Kasumi-1 (cell line): ENCODE results near the gene BLVRB.
"Not testable (repeated sequence)": the region's sequence is repeated elsewhere in the genome, so short reads cannot be mapped to it uniquely, and the experiment has no call there.

ENCODE experiments used
- DNase-seq, 2 experiments: peaks; one replicate each; lab custom pipeline; 2025; lab: John Stamatoyannopoulos, UW

BLVRB gene

DNA sequence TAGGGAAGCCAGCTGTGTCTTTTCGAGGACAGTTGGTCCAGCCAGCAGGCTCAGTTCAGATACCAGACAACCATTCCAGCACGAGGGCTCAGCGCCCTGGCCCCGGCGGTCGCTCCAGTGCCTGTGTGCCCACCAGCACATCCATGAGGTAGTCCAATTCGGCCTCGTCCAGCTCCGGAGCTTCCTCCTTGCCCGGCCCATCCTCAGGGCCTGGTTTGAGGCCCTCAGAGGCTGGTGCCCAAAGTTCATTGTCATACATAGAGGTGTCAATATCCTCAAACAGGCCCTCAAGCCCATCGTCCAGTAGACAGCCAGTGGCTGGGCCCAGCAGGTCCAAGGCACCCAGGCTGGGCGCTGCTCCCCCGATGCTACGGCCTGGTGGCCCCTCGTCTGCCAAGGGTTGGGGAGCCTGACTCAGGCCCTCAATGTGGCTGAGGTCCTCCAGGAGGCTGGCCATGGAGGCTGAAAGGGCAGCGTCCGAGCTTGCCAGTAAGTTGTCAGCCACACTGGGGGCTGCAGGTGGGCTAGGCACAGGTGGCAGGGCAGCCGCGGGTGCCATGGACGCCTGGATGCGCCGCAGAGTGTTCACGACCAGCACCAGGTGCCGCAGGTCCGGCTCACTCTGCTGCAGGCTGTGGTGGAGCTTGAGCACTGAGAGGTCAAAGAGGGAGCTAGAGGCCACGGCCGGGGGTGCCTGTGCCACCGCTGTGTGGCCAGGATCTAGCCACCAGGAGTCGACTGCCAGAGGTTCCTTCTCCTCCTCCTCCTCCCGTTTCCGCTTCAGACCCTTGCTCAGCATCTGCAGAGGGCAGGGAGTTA, 42.6 kb downstream of the BLVRB start:
- DNase-seq = no peak

DNA sequence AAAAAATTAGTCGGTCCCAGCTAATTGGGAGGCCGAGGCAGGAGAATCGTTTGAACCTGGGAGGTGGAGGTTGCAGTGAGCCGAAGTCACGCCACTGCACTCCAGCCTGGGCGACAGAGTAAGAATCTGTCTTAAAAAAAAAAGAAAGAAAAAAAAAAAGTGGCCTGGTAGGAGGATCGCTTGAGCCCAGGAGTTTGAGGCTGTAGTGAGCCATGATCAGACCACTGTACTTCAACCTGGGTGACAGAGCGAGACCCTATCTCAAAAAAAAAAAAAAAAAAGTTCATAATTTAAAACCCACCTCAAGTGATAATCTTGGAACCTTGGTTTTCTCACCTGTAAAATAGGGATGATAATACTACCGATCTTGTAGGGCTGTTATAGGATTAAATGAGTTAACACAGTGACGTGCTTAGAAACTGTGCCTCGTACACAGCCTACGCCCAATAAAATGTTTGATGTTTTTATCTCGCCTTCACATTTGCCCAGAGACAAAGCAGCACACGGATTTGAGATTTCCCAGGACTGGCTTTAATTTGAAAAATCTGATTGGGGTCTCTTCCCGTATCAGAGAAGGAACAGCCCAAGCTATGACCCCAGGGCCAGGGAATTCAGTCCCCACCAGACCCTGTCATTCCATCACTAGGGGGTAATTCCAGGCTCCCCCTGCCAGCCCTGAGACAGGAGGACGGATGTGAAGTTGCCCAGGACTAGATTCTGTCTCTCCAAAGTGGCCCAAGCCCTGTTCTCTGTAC, 43.4 kb downstream of the BLVRB start:
- DNase-seq = no peak

DNA sequence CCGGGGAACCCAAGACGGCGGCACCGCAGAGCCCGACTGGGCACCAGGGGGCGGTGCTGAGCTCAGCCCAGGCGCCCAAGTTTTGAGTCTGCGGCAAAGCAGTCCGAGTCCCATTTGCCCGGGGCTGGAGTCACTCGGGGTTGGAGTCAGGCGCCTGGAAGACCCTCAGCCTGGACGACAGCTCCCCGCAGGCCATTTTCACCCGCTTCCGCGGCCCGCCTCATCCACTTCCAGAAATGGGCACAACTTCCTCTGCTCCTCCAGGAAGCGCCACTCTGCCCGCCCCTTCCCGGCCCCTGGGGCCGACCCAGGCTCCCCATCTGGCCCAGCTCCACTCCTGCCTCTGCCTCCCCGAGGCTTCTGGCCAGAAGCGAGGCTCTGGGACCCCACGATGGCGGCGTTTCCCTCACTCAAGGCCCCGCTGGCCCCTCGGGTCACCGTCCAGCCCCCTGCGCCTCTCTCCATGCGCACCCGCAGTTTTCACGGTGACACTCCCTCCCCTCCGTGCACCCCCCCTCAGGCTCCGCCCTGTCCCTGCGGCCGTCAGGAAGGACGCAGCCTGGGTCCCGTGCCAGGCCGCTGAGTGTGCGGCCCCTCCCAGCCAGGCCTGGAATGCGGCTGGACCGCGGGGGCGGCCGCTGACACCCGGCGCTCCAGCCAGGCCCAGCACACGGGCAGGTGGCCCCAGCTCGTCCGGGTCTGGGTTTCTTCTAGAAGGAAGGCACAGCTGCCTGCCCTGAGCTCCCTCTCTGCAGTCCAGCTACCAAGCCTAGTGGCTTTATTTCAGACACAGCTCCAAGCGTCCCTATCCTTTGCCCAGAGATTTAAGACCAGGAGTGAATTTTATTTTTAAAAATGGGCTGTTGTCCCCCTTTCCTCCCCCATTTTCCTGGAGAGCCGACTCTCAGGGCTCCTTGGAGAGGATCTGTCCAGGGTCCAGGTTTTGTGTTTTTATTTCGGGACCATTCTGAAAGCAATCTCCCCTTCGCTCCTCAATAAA, 44.5 kb downstream of the BLVRB start:
- DNase-seq = peak; percentile 72 to 76

DNA sequence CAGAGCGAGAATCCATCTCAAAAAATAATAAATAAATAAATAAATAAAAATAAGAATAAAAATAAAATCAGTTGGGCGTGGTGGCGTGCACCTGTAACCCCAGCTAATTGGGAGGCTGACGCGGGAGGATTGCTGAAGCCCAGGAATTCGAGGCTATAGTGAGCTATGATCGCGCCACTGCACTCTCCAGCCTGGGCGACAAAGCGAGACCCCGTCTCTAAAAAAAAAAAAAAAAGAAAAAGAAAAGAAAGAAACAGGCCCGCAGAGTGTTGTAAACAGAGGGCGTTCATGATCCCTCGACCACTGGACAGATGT, 45.1 kb downstream of the BLVRB start:
- DNase-seq = no peak

DNA sequence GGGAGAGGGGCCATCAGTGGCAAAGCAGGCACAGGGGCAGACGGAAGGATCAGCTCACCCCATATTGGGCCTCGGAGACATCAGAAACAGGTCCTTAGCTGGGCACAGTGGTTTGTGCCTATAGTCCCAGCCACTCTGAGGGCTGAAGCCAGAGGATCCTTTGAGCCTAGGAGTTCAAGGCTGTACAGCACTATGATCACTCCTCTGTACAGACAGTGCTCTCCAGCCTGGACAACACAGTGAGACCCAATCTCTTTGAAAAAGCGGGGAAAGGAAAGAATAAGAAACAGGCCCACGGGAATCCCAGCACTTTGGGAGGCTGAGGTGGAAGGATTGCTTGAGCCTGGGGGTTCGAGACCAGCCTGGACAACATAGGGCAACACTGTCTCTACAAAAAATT, 45.8 kb downstream of the BLVRB start:
- DNase-seq = no peak

DNA sequence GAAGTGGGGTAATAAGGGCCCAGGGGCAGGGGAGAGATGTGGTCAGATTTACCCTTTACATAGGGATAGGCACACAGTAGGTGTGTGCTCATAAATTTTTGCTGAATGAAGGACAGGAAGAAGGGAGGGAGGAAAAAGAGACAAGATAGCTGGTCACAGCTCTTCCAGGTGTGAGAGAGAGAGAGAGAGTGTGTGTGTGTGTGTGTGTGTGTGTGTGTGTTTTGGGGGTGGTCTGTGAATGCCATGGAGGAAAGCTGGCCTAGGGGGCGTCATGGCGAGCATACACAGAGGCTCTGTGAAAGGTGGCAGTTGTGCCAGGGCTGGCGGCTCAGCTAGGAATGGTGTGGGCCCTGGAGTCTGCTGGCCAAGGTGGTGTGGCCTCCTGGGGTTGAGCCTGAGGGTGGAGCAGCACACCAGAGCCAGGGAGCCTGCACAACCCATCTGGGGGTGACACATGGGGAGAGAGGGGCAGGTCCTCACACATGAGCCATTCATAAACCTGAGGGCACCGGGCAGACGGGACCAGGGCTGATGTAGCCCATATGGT, 46.4 kb downstream of the BLVRB start:
- no peak for DNase-seq

DNA sequence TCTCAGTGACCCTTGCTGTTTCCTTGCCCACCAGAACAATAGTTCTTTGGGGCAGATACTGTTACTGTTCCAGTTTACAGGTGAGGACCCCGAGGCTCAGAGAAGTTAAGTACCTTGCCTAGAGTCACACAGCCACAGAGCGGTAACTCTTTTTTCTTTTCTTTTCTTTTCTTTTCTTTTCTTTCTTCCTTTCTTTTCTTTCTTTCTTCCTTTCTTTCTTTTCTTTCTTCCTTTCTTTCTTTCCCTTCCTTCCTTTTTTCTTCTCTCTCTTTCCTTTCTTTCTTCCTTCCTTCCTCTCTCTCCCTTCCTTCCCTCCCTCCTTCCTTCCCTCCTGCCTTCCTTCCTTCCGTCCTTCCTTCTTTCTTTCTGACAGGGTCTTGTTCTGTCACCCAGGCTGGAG, 47.5 kb downstream of the BLVRB start:
- DNase-seq = no peak

DNA sequence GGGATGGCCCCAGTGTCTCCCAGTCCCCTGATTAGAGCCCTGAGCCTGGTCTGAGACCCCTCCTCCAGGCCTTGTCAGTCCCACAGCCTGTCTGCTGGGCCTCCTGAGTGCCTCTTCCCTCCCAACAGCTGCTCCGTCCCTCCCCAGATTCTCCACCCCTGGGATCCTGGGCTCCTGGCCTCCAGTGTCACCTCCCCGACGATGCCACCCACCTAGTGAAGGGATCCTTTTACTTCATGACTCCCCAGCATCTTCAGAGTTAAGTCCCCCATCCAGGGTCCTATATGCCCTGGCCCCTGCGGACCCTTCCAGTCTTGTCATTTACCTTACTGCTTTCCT, 47.9 kb downstream of the BLVRB start:
- DNase-seq = no peak

DNA sequence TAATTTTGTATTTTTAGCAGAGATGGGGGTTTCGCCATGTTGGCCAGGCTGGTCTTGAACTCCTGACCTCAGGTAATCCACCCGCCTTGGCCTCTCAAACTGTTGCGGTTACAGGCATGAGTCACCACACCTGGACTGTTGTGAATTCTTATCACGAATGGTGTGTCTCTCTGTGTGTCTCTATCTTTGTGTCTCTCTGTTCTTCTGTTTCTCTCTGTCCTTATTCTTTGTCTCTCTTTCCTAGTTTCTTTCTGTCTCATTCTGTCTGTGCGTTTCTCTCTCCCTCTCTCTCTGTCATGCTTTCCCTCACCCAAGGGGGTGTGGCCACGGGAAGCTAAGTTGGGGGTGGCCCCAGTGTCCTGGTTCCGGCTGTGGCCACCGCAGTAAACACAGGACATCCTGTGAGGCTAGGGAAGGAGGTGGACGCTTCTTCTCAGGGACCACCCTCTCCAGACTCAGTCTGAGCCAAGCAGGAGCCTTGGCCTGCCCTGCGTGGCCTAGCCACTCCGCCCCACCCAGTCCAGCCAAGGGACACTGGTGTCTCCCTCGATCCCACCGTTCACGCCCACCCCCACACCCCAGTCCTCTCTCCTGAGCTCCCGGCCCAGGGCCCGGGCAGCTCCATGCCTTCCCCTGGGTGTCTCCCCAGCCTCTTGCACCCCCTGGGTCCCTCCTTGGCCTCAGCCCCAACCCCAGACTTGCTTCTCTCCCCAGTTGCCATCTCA, 48.5 kb downstream of the BLVRB start:
- peak; percentile 15 to 21 for DNase-seq

DNA sequence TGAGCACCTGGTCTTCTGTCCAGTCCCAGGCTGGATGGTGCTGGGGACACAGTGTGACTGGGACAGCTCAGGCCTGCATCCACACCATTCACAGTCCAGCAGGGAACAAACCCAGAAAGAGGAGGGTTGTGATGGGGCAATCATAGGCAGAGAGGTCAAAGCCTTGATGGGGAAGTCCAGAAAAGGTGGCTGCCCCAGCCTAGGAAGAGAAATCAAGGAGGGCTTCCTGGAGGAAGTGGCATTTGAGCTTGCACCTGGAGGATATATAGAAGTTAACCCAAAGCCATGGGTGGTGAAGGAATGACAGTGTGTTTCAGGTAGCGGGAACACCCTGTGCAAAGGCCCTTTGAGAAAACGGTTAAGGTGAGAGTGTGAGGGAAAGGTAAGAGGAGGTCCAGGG, 49.8 kb downstream of the BLVRB start:
- no peak for DNase-seq

DNA sequence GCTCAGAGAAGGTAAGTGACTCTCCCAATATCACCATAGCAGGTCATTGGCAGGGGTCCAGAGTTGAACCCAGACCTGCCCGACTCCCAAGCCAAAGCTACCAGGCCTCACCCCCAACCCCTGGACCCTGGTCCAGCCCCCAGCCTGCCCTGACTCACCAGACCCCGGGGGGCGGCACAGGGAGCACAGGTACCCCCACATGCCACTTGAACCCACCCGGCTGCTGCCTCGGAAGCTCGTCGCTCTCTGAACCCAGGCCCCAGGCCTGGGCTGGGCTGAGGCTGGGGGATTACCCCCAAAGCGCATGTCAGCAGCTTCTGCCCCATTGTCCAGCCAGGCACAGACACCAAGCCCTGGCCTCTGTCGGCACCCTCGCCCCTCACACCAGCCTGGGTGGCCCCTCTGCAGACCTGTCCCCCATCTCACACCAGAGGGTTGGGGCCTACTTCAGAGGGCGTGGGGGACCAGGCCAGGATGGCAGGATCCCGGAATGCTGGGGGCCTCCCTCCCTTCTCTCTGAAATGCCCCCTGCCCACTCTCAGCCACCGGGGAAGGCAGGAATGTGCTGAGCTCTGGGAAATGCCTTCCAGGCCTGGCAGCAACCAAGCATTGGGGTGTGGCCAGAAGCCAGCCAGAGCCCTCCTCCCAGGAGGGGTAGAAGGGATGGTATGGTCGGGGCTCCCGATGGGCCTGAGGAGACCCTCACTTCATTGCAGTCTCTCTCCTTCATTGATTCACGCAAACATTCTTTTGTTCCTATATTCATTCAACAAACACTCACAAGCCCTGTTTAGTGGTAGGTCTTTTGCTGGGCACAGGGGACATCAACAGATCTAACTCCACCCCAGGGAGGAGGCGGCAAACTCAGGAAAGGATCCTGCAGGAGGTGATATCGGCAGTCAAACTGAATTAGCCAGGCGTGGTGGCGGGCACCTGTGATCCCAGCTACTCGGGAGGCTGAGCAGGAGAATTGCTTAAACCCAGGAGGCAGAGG, 50.7 kb downstream of the BLVRB start:
- no peak for DNase-seq

DNA sequence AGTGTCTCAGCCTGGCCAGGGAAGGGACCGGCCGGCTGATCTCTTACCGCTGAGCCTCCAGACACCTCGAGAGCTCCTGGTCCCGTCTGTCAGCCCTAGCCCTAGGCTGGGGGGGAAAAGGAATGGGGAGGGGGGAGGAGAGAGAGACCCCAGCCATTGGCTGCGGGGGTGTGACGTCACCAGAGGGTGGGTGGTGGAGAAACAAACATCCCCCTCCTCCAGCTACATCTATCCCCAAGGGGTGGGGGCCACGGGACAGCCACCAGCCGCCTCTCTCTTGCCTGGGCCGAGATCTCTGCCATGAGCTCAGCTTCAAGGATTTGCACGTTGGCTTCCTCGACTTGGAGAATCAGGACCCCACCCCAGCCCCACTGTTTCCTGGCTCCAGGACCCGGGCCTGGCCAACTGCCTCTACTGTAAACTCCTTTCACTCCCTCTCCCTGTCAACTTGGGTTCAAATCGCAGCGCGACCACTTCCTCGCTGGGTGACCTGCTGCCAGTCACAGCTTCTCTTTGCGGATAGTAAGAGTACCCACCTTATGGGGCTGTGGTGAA, 52.2 kb downstream of the BLVRB start, which contains the start of gene PRX:
TSS of gene PRX (minus strand) at position 88 of the 555 bp plus-strand sequence. CDS start 5,446 bp downstream, outside the sequence.
- no peak for DNase-seq

DNA sequence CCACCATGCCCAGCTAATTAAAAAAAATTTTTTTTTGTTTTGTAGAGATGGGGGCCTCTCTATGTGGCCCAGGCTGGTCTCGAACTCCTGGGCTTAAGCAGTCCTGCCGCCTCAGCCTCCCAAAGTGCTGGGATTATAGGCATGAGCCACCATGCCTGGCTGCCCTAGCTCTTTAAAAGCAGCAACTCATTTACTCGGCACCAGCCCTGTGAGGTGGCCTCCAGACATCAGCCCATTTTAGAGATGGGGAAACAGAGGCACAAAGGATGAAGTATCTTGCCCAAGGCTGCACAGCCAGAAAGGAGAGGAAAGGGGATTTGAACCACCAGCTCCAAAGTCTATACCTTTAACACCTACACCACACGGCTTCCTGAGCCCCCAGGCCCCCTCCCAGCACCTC, 52.7 kb downstream of the BLVRB start:
- no peak for DNase-seq

DNA sequence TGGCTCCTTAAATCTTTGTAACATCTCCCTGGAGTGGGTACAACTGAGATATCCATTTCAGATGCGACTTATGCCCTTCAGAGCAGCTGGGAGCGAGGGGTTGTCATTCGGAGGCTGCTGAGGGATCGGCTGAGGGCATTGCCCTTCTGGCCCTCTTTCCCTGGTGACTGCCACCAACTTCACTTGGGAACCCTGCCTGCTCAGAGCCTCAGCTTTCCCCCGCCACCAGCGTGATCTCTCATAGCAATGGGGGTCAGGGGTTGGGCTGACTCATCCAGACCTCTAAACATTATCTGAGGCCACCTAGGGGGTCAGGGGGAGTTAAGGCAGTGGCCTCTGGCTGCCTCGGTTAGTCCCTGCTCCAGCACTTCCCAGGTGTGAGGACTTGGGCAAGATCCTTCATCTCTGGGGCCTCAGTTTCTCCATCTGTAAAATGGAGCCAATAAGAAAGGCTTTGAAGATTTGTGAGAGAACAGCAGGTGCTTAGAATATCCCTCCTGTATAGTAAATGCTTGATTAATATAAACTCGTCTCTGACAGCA, 53.5 kb downstream of the BLVRB start:
- no peak for DNase-seq

DNA sequence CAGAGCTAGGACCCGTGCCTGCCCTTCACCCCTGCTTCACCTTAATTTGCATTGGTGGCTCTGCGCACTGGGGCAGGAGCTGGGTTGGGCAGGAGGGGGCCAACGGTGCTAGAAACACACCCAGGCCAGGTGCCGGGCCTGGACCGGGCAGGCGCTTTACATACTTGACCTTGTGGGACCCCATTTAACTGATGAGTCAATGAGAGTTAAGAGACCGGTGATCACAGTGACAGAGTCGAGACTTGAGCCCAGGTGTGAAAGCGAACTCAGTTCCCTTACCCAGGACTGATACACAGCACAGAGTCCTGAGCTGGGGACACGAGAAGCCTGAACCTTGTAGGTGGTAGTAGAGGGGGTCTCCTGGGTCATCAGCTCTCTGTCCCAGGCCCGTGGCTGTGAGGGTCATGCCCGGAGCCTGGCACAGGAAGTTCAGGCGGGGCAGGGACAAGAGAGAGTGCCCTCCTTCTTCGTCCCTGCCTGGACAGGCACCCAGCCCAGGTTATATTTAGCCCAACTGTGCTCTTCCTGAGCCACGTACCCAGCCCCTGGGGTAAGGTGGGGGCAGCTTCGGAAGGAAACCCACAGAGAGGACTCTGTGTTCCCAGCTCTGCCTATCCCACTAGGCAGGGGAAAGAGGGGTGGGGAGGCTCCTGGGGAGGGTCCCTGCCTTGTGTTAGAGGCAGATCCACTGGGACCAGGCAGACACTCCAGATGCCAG, 54.3 kb downstream of the BLVRB start:
- peak in 1 of 2 experiments; percentile 6 for DNase-seq

DNA sequence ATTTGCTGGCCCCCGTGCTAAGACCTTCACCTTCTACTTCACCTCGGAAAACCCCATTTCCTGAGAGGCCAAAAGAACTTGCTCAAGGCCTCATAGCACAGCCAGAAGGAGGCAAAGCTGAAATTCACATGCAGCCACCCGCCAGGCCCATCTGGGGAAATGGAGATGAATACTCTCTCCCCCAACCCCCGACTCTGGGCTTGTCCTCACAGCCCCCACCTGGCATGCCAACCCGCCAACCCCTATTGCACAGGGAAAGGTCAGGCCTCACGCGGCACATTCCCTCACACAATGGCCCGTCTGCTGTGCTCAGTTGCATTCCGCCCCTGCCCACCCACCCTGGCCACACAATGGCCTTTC, 55.5 kb downstream of the BLVRB start:
- no peak for DNase-seq

DNA sequence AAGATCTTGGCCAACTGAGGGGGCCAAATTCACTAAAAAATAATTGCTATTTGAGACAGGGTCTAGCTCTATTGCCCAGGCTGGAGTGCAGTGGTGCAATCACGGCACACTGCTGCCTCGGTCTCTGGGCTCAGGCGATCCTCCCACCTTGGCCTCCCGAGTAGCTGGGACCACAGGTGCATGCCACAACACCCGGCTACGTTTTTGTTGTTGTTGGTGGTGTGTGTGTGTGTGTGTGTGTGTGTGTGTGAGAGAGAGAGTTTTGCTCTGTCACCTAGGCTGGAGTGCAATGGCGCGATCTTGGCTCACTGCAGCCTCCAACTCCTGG, 57.0 kb downstream of the BLVRB start:
- not testable (repeated sequence) for DNase-seq

DNA sequence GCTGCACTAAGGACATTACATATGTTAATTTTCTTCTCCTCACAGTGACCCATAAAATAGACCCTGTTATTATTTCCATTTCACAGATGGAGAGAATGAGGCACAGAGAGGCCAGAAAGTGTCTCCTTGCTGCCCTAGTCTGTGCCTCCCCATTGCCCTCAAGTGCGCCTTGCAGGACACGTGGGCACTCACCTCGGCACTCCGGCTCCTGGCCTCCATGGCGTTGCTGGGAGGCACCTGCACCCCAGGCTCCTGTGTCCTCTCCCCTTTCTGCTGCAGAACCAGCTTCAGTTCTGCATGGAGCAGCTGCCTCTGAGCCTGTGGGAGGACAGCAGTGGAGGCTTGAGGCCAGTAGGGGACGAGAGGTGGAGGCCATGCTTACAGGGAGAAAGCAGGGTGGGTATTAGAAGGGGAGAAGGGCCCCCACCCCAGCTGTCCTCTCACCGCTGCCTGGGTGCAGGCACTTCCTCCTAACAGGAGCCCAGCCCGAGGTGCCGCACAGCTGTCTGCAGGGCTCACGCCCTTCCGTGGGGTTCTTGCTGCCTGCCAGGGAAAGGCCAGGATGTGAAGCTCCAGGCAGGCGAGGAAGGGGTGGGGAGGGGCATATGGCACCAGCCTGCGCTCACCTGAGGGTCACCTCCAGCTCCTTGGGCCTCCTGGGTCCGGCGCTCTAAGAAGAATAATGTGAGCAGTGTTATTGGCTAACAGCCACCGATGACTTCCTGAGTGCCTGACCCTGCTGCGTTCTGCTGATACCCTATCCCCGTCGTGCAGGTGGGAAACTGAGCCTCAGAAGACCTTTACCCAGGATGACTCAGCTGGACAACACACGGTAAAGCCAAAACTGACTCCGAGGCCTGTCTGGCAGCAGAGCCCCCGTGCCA, 57.6 kb downstream of the BLVRB start:
- DNase-seq = peak; percentile 32 to 45
